HCT116 (cell line): Measurements from ENCODE around the gene SEMA3C. TPM values are rescaled to one million over a fixed set of nuclear protein-coding genes. Genes with fewer than 3 reads are reported as not detected.

Experiments used
- ATAC-seq: fragments of 200-7000 bp; cut with Tn5 transposase; 2 replicates; pipeline ENCODE4 v1.9.1; 2020; ENCODE audit warnings: mild to moderate bottlenecking, moderate library complexity
- BruUV-seq: library from RNA; stranded (reverse); fragments of 400-500 nt; replicated peaks from 2 replicates; lab custom pipeline; 2021; lab: Mats Ljungman, UMichigan
- CTCF ChIA-PET: fragments of 300-600 bp; sonication (Branson Sonifier 250); formaldehyde crosslinking; loops from one replicate; lab custom pipeline; 2021; ENCODE audit warnings: antibody characterized with exemption; lab: Charles Lee
- POLR2A ChIA-PET: fragments of 300-600, 350-600 bp; sonication (Branson Sonifier 250); formaldehyde crosslinking; loops from one replicate; lab custom pipeline; 2021; ENCODE audit warnings: antibody characterized with exemption; lab: Charles Lee
- RAD21 ChIA-PET, 2 experiments: fragments of 300-600 bp; sonication (Branson Sonifier 250); formaldehyde crosslinking; loops; one replicate each; lab custom pipeline; 2023; ENCODE audit warnings: low total read pairs in 2 of 2; ENCODE audit not compliant: uncharacterized antibody in 2 of 2, unreplicated experiment in 2 of 2, low non-redundant PET in 1 of 2; lab: Charles Lee
- DNase-seq: peaks from one replicate; pipeline ENCODE4 v3.0.0-alpha.2; 2010; ENCODE audit warnings: low read depth, low spot score
- H2AFZ ChIP-seq: fragments of 200-600 bp; shearing (Covaris generic), sonication (generic); 2 replicates; pipeline ENCODE4 v1.6.1; 2017; ENCODE audit warnings: low read depth, mixed run types, mixed read lengths, antibody characterized with exemption, low read length; ENCODE audit not compliant: poor library complexity, severe bottlenecking
- H3K27ac ChIP-seq: 2 replicates; pipeline ENCODE4 v1.5.1; 2012; ENCODE audit warnings: low read depth, low read length
- H3K27me3 ChIP-seq: fragments of 200-600 bp; sonication (generic); 2 replicates; pipeline ENCODE4 v1.6.1; 2016; ENCODE audit warnings: mixed run types, low read length, mixed read lengths; ENCODE audit not compliant: insufficient read depth
- H3K36me3 ChIP-seq, 2 experiments: fragments of 200-500 bp in 1 of 2; fragments of 200-600 bp in 1 of 2; sonication (Bioruptor generic) in 1 of 2; sonication (generic) in 1 of 2; 2 replicates each; pipeline versions ENCODE4 v1.5.1 to v1.6.1; 2014 to 2016; ENCODE audit warnings: low read length in 2 of 2, inconsistent platforms in 1 of 2, mixed read lengths in 1 of 2, mixed run types in 1 of 2; ENCODE audit not compliant: insufficient read depth in 2 of 2, control insufficient read depth in 1 of 2
- H3K4me1 ChIP-seq, 2 experiments: fragments of 200-600 bp in 1 of 2; sonication (generic) in 1 of 2; 2 replicates each; pipeline versions ENCODE4 v1.5.1 to v1.6.1; 2012 to 2017; ENCODE audit warnings: low read length in 2 of 2, inconsistent platforms in 1 of 2, mild to moderate bottlenecking in 1 of 2, mixed read lengths in 1 of 2, mixed run types in 1 of 2, moderate library complexity in 1 of 2; ENCODE audit not compliant: insufficient read depth in 2 of 2, control insufficient read depth in 1 of 2
- H3K4me2 ChIP-seq: fragments of 200-600 bp; sonication (generic); 2 replicates; pipeline ENCODE4 v1.6.1; 2017; ENCODE audit warnings: mixed run types, low read length, mixed read lengths
- H3K4me3 ChIP-seq, 2 experiments: fragments of 200-600 bp in 1 of 2; sonication (generic) in 1 of 2; replicated peaks in 1 of 2; 2 replicates each; pipeline ENCODE4 v1.5.1; 2011 to 2016; ENCODE audit warnings: low read length in 2 of 2, control low read depth in 1 of 2, low read depth in 1 of 2, mild to moderate bottlenecking in 1 of 2, mixed read lengths in 1 of 2, mixed run types in 1 of 2
- H3K79me2 ChIP-seq: fragments of 200-600 bp; sonication (generic); 2 replicates; pipeline ENCODE4 v1.6.1; 2017; ENCODE audit warnings: mild to moderate bottlenecking, mixed run types, low read length, moderate library complexity, mixed read lengths; ENCODE audit not compliant: insufficient read depth
- H3K9ac ChIP-seq: fragments of 200-600 bp; sonication (generic); 2 replicates; pipeline ENCODE4 v1.6.1; 2016; ENCODE audit warnings: low read length, mixed read lengths
- H3K9me2 ChIP-seq: fragments of 200-600 bp; sonication (generic), shearing (Covaris generic); 2 replicates; pipeline ENCODE4 v1.6.1; 2017; ENCODE audit warnings: mixed run types, mild to moderate bottlenecking, moderate library complexity; ENCODE audit not compliant: insufficient read depth
- H3K9me3 ChIP-seq, 2 experiments: fragments of 200-500 bp in 1 of 2; fragments of 200-600 bp in 1 of 2; sonication (Bioruptor generic) in 1 of 2; sonication (generic) in 1 of 2; 2 replicates each; pipeline ENCODE4 v1.6.1; 2014 to 2017; ENCODE audit warnings: low read length in 2 of 2, mixed read lengths in 2 of 2, inconsistent platforms in 1 of 2, low read depth in 1 of 2, mild to moderate bottlenecking in 1 of 2, mixed run types in 1 of 2, moderate library complexity in 1 of 2; ENCODE audit not compliant: control insufficient read depth in 1 of 2, insufficient read depth in 1 of 2
- H4K20me1 ChIP-seq: fragments of 200-600 bp; sonication (generic), shearing (Covaris generic); 2 replicates; pipeline ENCODE4 v1.6.1; 2017; ENCODE audit warnings: mixed run types, mild to moderate bottlenecking, moderate library complexity; ENCODE audit not compliant: insufficient read depth
- CBX3 ChIP-seq: IDR thresholded peaks from 2 replicates; pipeline ENCODE4 v1.6.1; 2012; ENCODE audit warnings: low read depth
- CEBPB ChIP-seq: IDR thresholded peaks from 2 replicates; pipeline ENCODE4 v1.6.1; 2012; ENCODE audit warnings: low read depth
- EGR1 ChIP-seq: IDR thresholded peaks from 2 replicates; pipeline ENCODE4 v1.6.1; 2012; ENCODE audit warnings: low read depth
- EZH2 ChIP-seq: fragments of 200-600 bp; sonication (generic); IDR thresholded peaks from 2 replicates; pipeline ENCODE4 v1.6.1; 2017; ENCODE audit warnings: antibody characterized with exemption, mixed run types
- EZH2phosphoT487 ChIP-seq: fragments of 200-600 bp; IDR thresholded peaks from 2 replicates; pipeline ENCODE4 v1.6.1; 2018; ENCODE audit warnings: antibody characterized with exemption, borderline replicate concordance
- FOSL1 ChIP-seq: IDR thresholded peaks from 2 replicates; pipeline ENCODE4 v1.6.1; 2012; ENCODE audit warnings: low read depth
- JUND ChIP-seq: IDR thresholded peaks from 2 replicates; pipeline ENCODE4 v1.6.1; 2012
- MAX ChIP-seq: IDR thresholded peaks from 2 replicates; pipeline ENCODE4 v1.6.1; 2012
- POLR2A ChIP-seq: IDR thresholded peaks from 2 replicates; pipeline ENCODE4 v1.7.0; 2011; ENCODE audit warnings: borderline replicate concordance; ENCODE audit not compliant: insufficient read depth, insufficient read length; ENCODE audit errors: extremely low read depth
- POLR2AphosphoS5 ChIP-seq: IDR thresholded peaks from 2 replicates; pipeline ENCODE4 v1.6.1; 2011; ENCODE audit warnings: mild to moderate bottlenecking, low read depth, low read length, moderate library complexity
- RAD21 ChIP-seq: IDR thresholded peaks from 2 replicates; pipeline ENCODE4 v1.6.1; 2012; ENCODE audit warnings: low read depth, mild to moderate bottlenecking
- SRF ChIP-seq: IDR thresholded peaks from 2 replicates; pipeline ENCODE4 v1.6.1; 2012; ENCODE audit warnings: low read depth
- TCF7L2 ChIP-seq: IDR thresholded peaks from 2 replicates; pipeline ENCODE4 v1.7.0; 2011; ENCODE audit warnings: borderline replicate concordance, inconsistent platforms; ENCODE audit not compliant: insufficient read depth, insufficient read length; ENCODE audit errors: extremely low read depth
- YY1 ChIP-seq: IDR thresholded peaks from 2 replicates; pipeline ENCODE4 v1.6.1; 2011; ENCODE audit warnings: low read length, low read depth, moderate library complexity, mild to moderate bottlenecking; ENCODE audit not compliant: insufficient replicate concordance; ENCODE audit errors: extremely low read depth
- ZFX ChIP-seq: fragments of 450-650 bp; IDR thresholded peaks from 2 replicates; pipeline ENCODE4 v1.6.1; 2017
- ZNF274 ChIP-seq: fragments of 200-500 bp; sonication (Bioruptor generic); IDR thresholded peaks from 2 replicates; pipeline ENCODE4 v1.6.1; 2014; ENCODE audit warnings: mild to moderate bottlenecking, low read depth, low read length, inconsistent platforms
- intact Hi-C: fragments of 100-400 bp; cut with micrococcal nuclease; formaldehyde crosslinking; loops from 2 replicates; pipeline ENCODE4 v1.10.0; 2022
- total RNA-seq: library from RNA; stranded (reverse); gene quantifications from one replicate; pipeline ENCODE4 v1.2.1, GENCODE V29; 2021; ENCODE audit not compliant: unreplicated experiment
- TF ChIP-seq, protein P1 (sequence below): IDR thresholded peaks from 2 replicates; pipeline ENCODE4 v1.6.1; 2012
- TF ChIP-seq, protein P2 (sequence below): IDR thresholded peaks from 2 replicates; pipeline ENCODE4 v1.6.1; 2011; ENCODE audit warnings: mild to moderate bottlenecking, low read length, moderate library complexity; ENCODE audit not compliant: insufficient replicate concordance; ENCODE audit errors: extremely low read depth

The SEMA3C gene
- total RNA-seq, 1 experiment from 2014 or later: 25.3 TPM

DNA sequence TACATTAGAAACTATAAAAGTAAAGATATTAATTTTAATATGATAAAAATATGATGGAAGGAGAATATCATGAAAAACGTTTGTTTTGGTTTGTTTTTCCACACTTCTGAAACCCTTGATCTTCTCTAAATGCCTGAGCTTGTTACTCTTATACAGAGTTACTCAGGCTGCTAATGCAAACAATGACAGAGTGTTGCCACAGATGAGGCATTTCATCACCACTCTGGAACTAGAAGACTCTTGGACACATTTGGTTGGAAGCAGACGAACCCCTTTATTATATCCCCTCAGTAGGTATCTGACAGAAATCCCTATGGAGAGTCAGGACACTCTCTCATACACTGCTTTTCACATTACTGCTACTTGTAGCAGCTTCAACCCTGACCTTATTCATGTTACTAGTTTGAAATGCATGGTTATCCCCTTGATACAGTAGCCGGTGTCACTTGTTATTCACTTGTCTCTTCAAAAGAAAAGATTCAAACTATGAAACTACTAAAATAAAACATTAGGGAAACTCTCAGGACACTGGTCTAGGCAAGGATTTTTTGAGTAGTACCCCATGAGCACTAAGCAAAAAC lies 66.9 kb downstream of the SEMA3C start:
- Histone ChIP-seq H4K20me1 (no peaks in the 10 kb centered on the region), H3K9me2 (no peaks in the 10 kb centered on the region), H3K27me3 (no peaks in the 10 kb centered on the region), H3K4me1 (no peaks in the 10 kb centered on the region), H3K4me2 (no peak overlapping the region), H3K4me3 (no peak overlapping the region), H3K36me3 (no peaks in the 10 kb centered on the region), H3K79me2 (no peaks in the 10 kb centered on the region), H3K9me3 (no peaks in the 10 kb centered on the region), H3K9ac (no peak overlapping the region), H3K27ac (no peak overlapping the region), H2AFZ (no peak overlapping the region)
- DNase-seq (no peak), ATAC-seq (no peak)
- ChIA-PET POLR2A (no interaction called here), CTCF (no interaction called here), RAD21 (no interaction called here)
- TF ChIP-seq TCF7L2 (no peak), ZFX (no peak), EZH2phosphoT487 (no peak), POLR2AphosphoS5 (no peak), POLR2A (no peak), YY1 (no peak), CBX3 (no peak), EZH2 (no peak), JUND (no peak)
- TF ChIP-seq, protein P1, sequence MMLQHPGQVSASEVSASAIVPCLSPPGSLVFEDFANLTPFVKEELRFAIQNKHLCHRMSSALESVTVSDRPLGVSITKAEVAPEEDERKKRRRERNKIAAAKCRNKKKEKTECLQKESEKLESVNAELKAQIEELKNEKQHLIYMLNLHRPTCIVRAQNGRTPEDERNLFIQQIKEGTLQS: no peak
- intact Hi-C loops: no loop called here
- BruUV-seq: no TSS peak

GRCh38 chr7:80848841-80849240 lies 70.0 kb downstream of the SEMA3C start:
- RAD21 ChIA-PET: no interaction called here
- TF ChIP-seq POLR2A (no peak), EGR1 (no peak), ZNF274 (no peak), JUND (no peak), MAX (no peak), ZFX (no peak), SRF (no peak), FOSL1 (no peak), POLR2AphosphoS5 (no peak), CEBPB (no peak), RAD21 (no peak)
- TF ChIP-seq, protein P2, sequence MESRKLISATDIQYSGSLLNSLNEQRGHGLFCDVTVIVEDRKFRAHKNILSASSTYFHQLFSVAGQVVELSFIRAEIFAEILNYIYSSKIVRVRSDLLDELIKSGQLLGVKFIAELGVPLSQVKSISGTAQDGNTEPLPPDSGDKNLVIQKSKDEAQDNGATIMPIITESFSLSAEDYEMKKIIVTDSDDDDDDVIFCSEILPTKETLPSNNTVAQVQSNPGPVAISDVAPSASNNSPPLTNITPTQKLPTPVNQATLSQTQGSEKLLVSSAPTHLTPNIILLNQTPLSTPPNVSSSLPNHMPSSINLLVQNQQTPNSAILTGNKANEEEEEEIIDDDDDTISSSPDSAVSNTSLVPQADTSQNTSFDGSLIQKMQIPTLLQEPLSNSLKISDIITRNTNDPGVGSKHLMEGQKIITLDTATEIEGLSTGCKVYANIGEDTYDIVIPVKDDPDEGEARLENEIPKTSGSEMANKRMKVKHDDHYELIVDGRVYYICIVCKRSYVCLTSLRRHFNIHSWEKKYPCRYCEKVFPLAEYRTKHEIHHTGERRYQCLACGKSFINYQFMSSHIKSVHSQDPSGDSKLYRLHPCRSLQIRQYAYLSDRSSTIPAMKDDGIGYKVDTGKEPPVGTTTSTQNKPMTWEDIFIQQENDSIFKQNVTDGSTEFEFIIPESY: no peak
- TF ChIP-seq, all 23 proteins: peak for 0
- no peak for ATAC-seq
- H4K20me1 ChIP-seq: no peaks in the 10 kb centered on the region
- no peaks in the 10 kb centered on the region for H3K4me1 ChIP-seq
- no peaks in the 10 kb centered on the region for H3K79me2 ChIP-seq
- H3K9me2 ChIP-seq: no peaks in the 10 kb centered on the region
- no peaks in the 10 kb centered on the region for H3K27me3 ChIP-seq
- H3K36me3 ChIP-seq: no peaks in the 10 kb centered on the region
- no peak overlapping the region for H3K9ac ChIP-seq
- H3K9me3 ChIP-seq: no peaks in the 10 kb centered on the region
- DNase-seq: no peak
- BruUV-seq: no TSS peak
- no peak overlapping the region for H2AFZ ChIP-seq
- no peak overlapping the region for H3K4me2 ChIP-seq
- ChIA-PET POLR2A (no interaction called here), CTCF (no interaction called here)
- H3K27ac ChIP-seq: no peak overlapping the region
- no peak overlapping the region for H3K4me3 ChIP-seq
- intact Hi-C loops: no loop called here
